Stimulated activated CD4-positive, alpha-beta T cell treated with anti-CD3 and anti-CD28 coated beads, Interleukin-4, amount 100 ng/mL, for 48 hours (primary cell): ENCODE results near the gene SUSD3.

Experiments
- DNase-seq, 2 donors: peaks; one replicate each; pipeline ENCODE4 v3.0.0-alpha.2; 2020; ENCODE audit warnings: low read depth in 2 of 2

Gene SUSD3

GRCh38 chr9:93076101-93076791 lies 17.7 kb downstream of the SUSD3 start:
- DNase-seq: no peak

- no peak for DNase-seq
Measured at GRCh38 chr9:93076792-93077128, 18.3 kb downstream of the SUSD3 start.

GRCh38 chr9:93077367-93077766 lies 18.9 kb downstream of the SUSD3 start:
- DNase-seq: no peak

GRCh38 chr9:93077811-93078210 lies 19.3 kb downstream of the SUSD3 start:
- no peak for DNase-seq

- DNase-seq: no peak
Measured at GRCh38 chr9:93079371-93079770, 20.9 kb downstream of the SUSD3 start.

GRCh38 chr9:93080406-93080805 lies 21.9 kb downstream of the SUSD3 start:
- DNase-seq: no peak

GRCh38 chr9:93081081-93081529 lies 22.6 kb downstream of the SUSD3 start:
- DNase-seq: no peak

- no peak for DNase-seq
Measured at GRCh38 chr9:93081931-93082330, 23.4 kb downstream of the SUSD3 start.

GRCh38 chr9:93082841-93083411 lies 24.4 kb downstream of the SUSD3 start:
- no peak for DNase-seq

GRCh38 chr9:93083592-93084470 lies 25.3 kb downstream of the SUSD3 start:
- no peak for DNase-seq

GRCh38 chr9:93084471-93084881 lies 26.0 kb downstream of the SUSD3 start:
- no peak for DNase-seq

GRCh38 chr9:93085676-93086075 lies 27.2 kb downstream of the SUSD3 start:
- no peak for DNase-seq

GRCh38 chr9:93086447-93087224 lies 28.1 kb downstream of the SUSD3 start:
- no peak for DNase-seq

- no peak for DNase-seq
Measured at GRCh38 chr9:93087971-93088655, 29.6 kb downstream of the SUSD3 start.

GRCh38 chr9:93088656-93089015 lies 30.1 kb downstream of the SUSD3 start:
- DNase-seq: no peak

GRCh38 chr9:93089024-93089423 lies 30.5 kb downstream of the SUSD3 start:
- no peak for DNase-seq

GRCh38 chr9:93089481-93089991 lies 31.0 kb downstream of the SUSD3 start:
- no peak for DNase-seq

GRCh38 chr9:93090091-93090655 lies 31.7 kb downstream of the SUSD3 start:
- DNase-seq: no peak

- DNase-seq: no peak
Measured at GRCh38 chr9:93091056-93091452, 32.6 kb downstream of the SUSD3 start.

GRCh38 chr9:93091453-93092081 lies 33.1 kb downstream of the SUSD3 start:
- DNase-seq: peak; percentile 51 to 64
